GM20431 (cell line): Measurements from ENCODE around the gene ZBTB38.

ENCODE experiments used
- in situ Hi-C: fragments of 300-500 bp; cut with MseI, MboI; formaldehyde crosslinking; loops from one replicate; pipeline ENCODE4 v1.15.0; 2020; ENCODE audit warnings: low sequenced_read_pairs; ENCODE audit not compliant: unreplicated experiment

ZBTB38 gene

GRCh38 chr3:141400073-141400971 lies 32.0 kb downstream of the ZBTB38 start:
- in situ Hi-C loops = no loop called here

GRCh38 chr3:141401095-141401494 lies 32.8 kb downstream of the ZBTB38 start:
- in situ Hi-C loops = no loop called here

GRCh38 chr3:141401573-141402475 lies 33.5 kb downstream of the ZBTB38 start:
- in situ Hi-C loops = no loop called here

GRCh38 chr3:141402476-141403171 lies 34.3 kb downstream of the ZBTB38 start:
- in situ Hi-C loops = no loop called here

GRCh38 chr3:141403576-141403975 lies 35.3 kb downstream of the ZBTB38 start:
- in situ Hi-C loops = no loop called here

GRCh38 chr3:141405025-141405424 lies 36.7 kb downstream of the ZBTB38 start:
- in situ Hi-C loops = no loop called here

GRCh38 chr3:141405591-141405990 lies 37.3 kb downstream of the ZBTB38 start:
- in situ Hi-C loops = no loop called here

GRCh38 chr3:141406265-141406664 lies 38.0 kb downstream of the ZBTB38 start:
- in situ Hi-C loops = no loop called here

- in situ Hi-C loops = no loop called here
Observed at GRCh38 chr3:141407047-141407446, 38.7 kb downstream of the ZBTB38 start.

GRCh38 chr3:141407825-141408224 lies 39.5 kb downstream of the ZBTB38 start:
- in situ Hi-C loops = no loop called here

GRCh38 chr3:141408596-141408995 lies 40.3 kb downstream of the ZBTB38 start:
- in situ Hi-C loops = no loop called here

GRCh38 chr3:141409940-141410241 lies 41.6 kb downstream of the ZBTB38 start:
- in situ Hi-C loops = loop anchor here (10.0 kb wide), 1 partner anchor 55 kb away; no protein-coding TSS in a partner anchor

GRCh38 chr3:141410408-141410807 lies 42.1 kb downstream of the ZBTB38 start:
- in situ Hi-C loops = loop anchor here (10.0 kb wide), 1 partner anchor 56 kb away; no protein-coding TSS in a partner anchor

- in situ Hi-C loops = loop anchor here (10.0 kb wide), 1 partner anchor 56 kb away; no protein-coding TSS in a partner anchor
Observed at GRCh38 chr3:141410846-141411245, 42.5 kb downstream of the ZBTB38 start.

GRCh38 chr3:141411251-141411771 lies 43.0 kb downstream of the ZBTB38 start:
- in situ Hi-C loops = loop anchor here (10.0 kb wide), 1 partner anchor 57 kb away; no protein-coding TSS in a partner anchor

GRCh38 chr3:141412087-141412935 lies 44.0 kb downstream of the ZBTB38 start:
- in situ Hi-C loops = loop anchor here (10.0 kb wide), 1 partner anchor 58 kb away; no protein-coding TSS in a partner anchor

- in situ Hi-C loops = loop anchor here (10.0 kb wide), 1 partner anchor 58 kb away; no protein-coding TSS in a partner anchor
Observed at GRCh38 chr3:141412936-141413354, 44.6 kb downstream of the ZBTB38 start.

- in situ Hi-C loops = loop anchor here (10.0 kb wide), 1 partner anchor 59 kb away; no protein-coding TSS in a partner anchor
Observed at GRCh38 chr3:141413391-141413790, 45.1 kb downstream of the ZBTB38 start.
